PC-9 (cell line): Measurements from ENCODE around the gene MYO3B. TPM values are rescaled to one million over a fixed set of nuclear protein-coding genes. Genes with fewer than 3 reads are reported as not detected.

ENCODE experiments used
- BruUV-seq: library from RNA; stranded (reverse); fragments of 400-500 nt; replicated peaks from 2 replicates; lab custom pipeline; 2021; lab: Mats Ljungman, UMichigan
- CTCF ChIA-PET: fragments of 300-600 bp; sonication (Branson Sonifier 250); formaldehyde crosslinking; loops from one replicate; lab custom pipeline; 2022; ENCODE audit warnings: antibody characterized with exemption; lab: Charles Lee
- POLR2A ChIA-PET: fragments of 300-600 bp; sonication (Branson Sonifier 250); formaldehyde crosslinking; loops from one replicate; lab custom pipeline; 2022; ENCODE audit warnings: antibody characterized with exemption; ENCODE audit not compliant: unreplicated experiment; lab: Charles Lee
- DNase-seq, 2 experiments: peaks; one replicate each; pipeline versions ENCODE4 v3.0.0 to v3.0.0-alpha.2; 2015 to 2022; ENCODE audit warnings: mixed read lengths in 1 of 2
- H2AFZ ChIP-seq: fragments of 200-600 bp; sonication (generic); 2 replicates; pipeline ENCODE4 v1.8.1; 2017; ENCODE audit warnings: antibody characterized with exemption
- H3F3A ChIP-seq: fragments of 200-600 bp; sonication (generic); 2 replicates; pipeline ENCODE4 v1.8.1; 2017; ENCODE audit warnings: antibody characterized with exemption, mild to moderate bottlenecking, low read depth; ENCODE audit not compliant: insufficient read depth
- H3K27ac ChIP-seq: fragments of 200-600 bp; sonication (generic); 2 replicates; pipeline ENCODE4 v1.6.1; 2016; ENCODE audit warnings: mixed run types
- H3K27me3 ChIP-seq: fragments of 200-600 bp; sonication (generic); 2 replicates; pipeline ENCODE4 v1.6.1; 2016; ENCODE audit warnings: low read depth, mixed run types; ENCODE audit not compliant: insufficient read depth
- H3K36me3 ChIP-seq: fragments of 200-600 bp; sonication (generic); 2 replicates; pipeline ENCODE4 v1.6.1; 2016; ENCODE audit warnings: low read depth, mixed run types
- H3K4me1 ChIP-seq: fragments of 200-600 bp; sonication (generic); replicated peaks from 2 replicates; pipeline ENCODE4 v1.6.1; 2016; ENCODE audit warnings: mixed run types; ENCODE audit not compliant: insufficient read depth
- H3K4me2 ChIP-seq: fragments of 200-600 bp; sonication (generic); 2 replicates; pipeline ENCODE4 v1.6.1; 2017; ENCODE audit warnings: mixed run types
- H3K4me3 ChIP-seq: fragments of 200-600 bp; sonication (generic); 2 replicates; pipeline ENCODE4 v1.6.1; 2016; ENCODE audit warnings: mixed run types
- H3K79me2 ChIP-seq: fragments of 200-600 bp; sonication (generic); 2 replicates; pipeline ENCODE4 v1.6.1; 2017; ENCODE audit warnings: low read depth, mixed run types
- H3K9me2 ChIP-seq: fragments of 200-600 bp; sonication (generic); 2 replicates; pipeline ENCODE4 v1.8.1; 2017; ENCODE audit warnings: mild to moderate bottlenecking; ENCODE audit not compliant: insufficient read depth
- H3K9me3 ChIP-seq: fragments of 200-600 bp; sonication (generic); 2 replicates; pipeline ENCODE4 v1.8.1; 2016; ENCODE audit warnings: low read depth; ENCODE audit not compliant: insufficient read depth
- H4K20me1 ChIP-seq: fragments of 200-600 bp; sonication (generic); 2 replicates; pipeline ENCODE4 v1.8.1; 2017; ENCODE audit not compliant: insufficient read depth
- EZH2 ChIP-seq: fragments of 200-600 bp; sonication (generic); IDR thresholded peaks from 2 replicates; pipeline ENCODE4 v1.8.0; 2017; ENCODE audit warnings: antibody characterized with exemption, low read depth
- intact Hi-C: fragments of 100-400 bp; cut with micrococcal nuclease; formaldehyde crosslinking; loops from one replicate; pipeline ENCODE4 v1.10.0; 2022; ENCODE audit not compliant: unreplicated experiment
- total RNA-seq: library from RNA; stranded (reverse); gene quantifications from 2 replicates; pipeline ENCODE4 v1.2.3, GENCODE V29; 2021
- TF ChIP-seq, protein P1 (sequence below): fragments of 200-600 bp; sonication (generic); conservative IDR thresholded peaks from 2 replicates; pipeline ENCODE4 v1.6.1; 2017; ENCODE audit warnings: mixed run types, antibody characterized with exemption, mild to moderate bottlenecking, moderate library complexity

Gene MYO3B
- total RNA-seq, 1 experiment from 2014 or later = 5.3 TPM

- peaks cover 12% of the 10 kb centered on the region for H3K4me1 ChIP-seq
- no peak overlapping the region for H2AFZ ChIP-seq
- no peak overlapping the region for H3K4me2 ChIP-seq
- H3K27ac ChIP-seq = no peak overlapping the region
- BruUV-seq = no TSS peak
- CTCF ChIA-PET = no interaction called here
- no peaks in the 10 kb centered on the region for H3K79me2 ChIP-seq
- POLR2A ChIA-PET = no interaction called here
- intact Hi-C loops = no loop called here
- no peaks in the 10 kb centered on the region for H3F3A ChIP-seq
- no peak for DNase-seq
- H4K20me1 ChIP-seq = no peaks in the 10 kb centered on the region
- H3K27me3 ChIP-seq = no peaks in the 10 kb centered on the region
- no peaks in the 10 kb centered on the region; the same call in 1 of the 2 replicates for H3K9me3 ChIP-seq
- TF ChIP-seq, protein P1, sequence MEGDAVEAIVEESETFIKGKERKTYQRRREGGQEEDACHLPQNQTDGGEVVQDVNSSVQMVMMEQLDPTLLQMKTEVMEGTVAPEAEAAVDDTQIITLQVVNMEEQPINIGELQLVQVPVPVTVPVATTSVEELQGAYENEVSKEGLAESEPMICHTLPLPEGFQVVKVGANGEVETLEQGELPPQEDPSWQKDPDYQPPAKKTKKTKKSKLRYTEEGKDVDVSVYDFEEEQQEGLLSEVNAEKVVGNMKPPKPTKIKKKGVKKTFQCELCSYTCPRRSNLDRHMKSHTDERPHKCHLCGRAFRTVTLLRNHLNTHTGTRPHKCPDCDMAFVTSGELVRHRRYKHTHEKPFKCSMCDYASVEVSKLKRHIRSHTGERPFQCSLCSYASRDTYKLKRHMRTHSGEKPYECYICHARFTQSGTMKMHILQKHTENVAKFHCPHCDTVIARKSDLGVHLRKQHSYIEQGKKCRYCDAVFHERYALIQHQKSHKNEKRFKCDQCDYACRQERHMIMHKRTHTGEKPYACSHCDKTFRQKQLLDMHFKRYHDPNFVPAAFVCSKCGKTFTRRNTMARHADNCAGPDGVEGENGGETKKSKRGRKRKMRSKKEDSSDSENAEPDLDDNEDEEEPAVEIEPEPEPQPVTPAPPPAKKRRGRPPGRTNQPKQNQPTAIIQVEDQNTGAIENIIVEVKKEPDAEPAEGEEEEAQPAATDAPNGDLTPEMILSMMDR = no peak
- no peak for TF ChIP-seq EZH2
- H3K9me2 ChIP-seq = no peaks in the 10 kb centered on the region
- no peaks in the 10 kb centered on the region for H3K36me3 ChIP-seq
- no peak overlapping the region for H3K4me3 ChIP-seq
These were observed 157.4 kb downstream of the MYO3B start for GRCh38 chr2:170335351-170335750.

DNA sequence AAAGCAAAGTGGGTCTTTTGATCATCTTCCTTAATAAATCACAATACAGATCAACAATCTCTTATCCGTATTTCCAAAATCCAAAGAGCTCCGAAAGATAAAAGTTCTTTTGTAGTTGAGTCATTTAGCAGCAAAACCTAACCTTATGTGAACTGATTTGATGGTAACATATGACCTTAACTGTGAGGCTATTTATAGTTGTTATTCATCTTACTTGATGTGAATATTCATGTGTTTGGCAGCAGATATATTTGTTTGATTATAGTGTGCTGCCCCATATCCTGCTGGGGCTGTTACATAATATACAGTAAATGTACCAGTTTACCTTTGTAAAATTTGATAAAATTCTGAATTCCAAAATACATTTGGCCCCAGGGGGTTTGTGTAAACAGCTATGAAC is 158.5 kb downstream of the MYO3B start:
- Histone ChIP-seq H3F3A (no peaks in the 10 kb centered on the region), H3K9me3 (no peaks in the 10 kb centered on the region), H3K36me3 (no peaks in the 10 kb centered on the region), H2AFZ (no peak overlapping the region), H3K27ac (no peak overlapping the region), H3K4me3 (no peak overlapping the region), H3K27me3 (no peaks in the 10 kb centered on the region), H4K20me1 (no peaks in the 10 kb centered on the region), H3K9me2 (no peaks in the 10 kb centered on the region), H3K4me2 (no peak overlapping the region), H3K79me2 (no peaks in the 10 kb centered on the region), H3K4me1 (peaks cover 14% of the 10 kb centered on the region)
- DNase-seq = no peak
- BruUV-seq = no TSS peak
- ChIA-PET CTCF (no interaction called here), POLR2A (no interaction called here)
- intact Hi-C loops = no loop called here
- TF ChIP-seq, protein P1 = no peak
- TF ChIP-seq EZH2 = no peak

- Histone ChIP-seq H3K4me2 (no peak overlapping the region), H3K4me3 (no peak overlapping the region), H3K27me3 (no peaks in the 10 kb centered on the region), H3K79me2 (no peaks in the 10 kb centered on the region), H4K20me1 (no peaks in the 10 kb centered on the region), H3K36me3 (no peaks in the 10 kb centered on the region), H3F3A (no peaks in the 10 kb centered on the region), H3K27ac (no peak overlapping the region), H3K9me2 (no peaks in the 10 kb centered on the region), H3K9me3 (no peaks in the 10 kb centered on the region), H3K4me1 (peaks cover 14% of the 10 kb centered on the region), H2AFZ (no peak overlapping the region)
- no peak for TF ChIP-seq EZH2
- TF ChIP-seq, protein P1 = no peak
- no peak for DNase-seq
- BruUV-seq = no TSS peak
- ChIA-PET CTCF (no interaction called here), POLR2A (no interaction called here)
- intact Hi-C loops = no loop called here
These were observed 159.0 kb downstream of the MYO3B start for GRCh38 chr2:170336916-170337315.
